ES-I3 (cell line): ENCODE data around the gene PARD3.

ENCODE experiments used
- H3K36me3 ChIP-seq: 2 replicates; pipeline ENCODE4 v1.6.1; 2013; ENCODE audit warnings: mild to moderate bottlenecking, low read length, control low read depth, moderate library complexity; ENCODE audit not compliant: insufficient read depth
- H3K4me1 ChIP-seq: 2 replicates; pipeline ENCODE4 v1.6.1; 2013; ENCODE audit warnings: mild to moderate bottlenecking, control low read depth, low read length; ENCODE audit not compliant: insufficient read depth
- H3K9ac ChIP-seq: 2 replicates; pipeline ENCODE4 v1.6.1; 2013; ENCODE audit warnings: low read depth, mild to moderate bottlenecking, low read length, moderate library complexity
- H3K9me3 ChIP-seq: 2 replicates; pipeline ENCODE4 v1.6.1; 2013; ENCODE audit warnings: mild to moderate bottlenecking, low read length, moderate library complexity; ENCODE audit not compliant: control insufficient read depth, insufficient read depth

The PARD3 gene

DNA sequence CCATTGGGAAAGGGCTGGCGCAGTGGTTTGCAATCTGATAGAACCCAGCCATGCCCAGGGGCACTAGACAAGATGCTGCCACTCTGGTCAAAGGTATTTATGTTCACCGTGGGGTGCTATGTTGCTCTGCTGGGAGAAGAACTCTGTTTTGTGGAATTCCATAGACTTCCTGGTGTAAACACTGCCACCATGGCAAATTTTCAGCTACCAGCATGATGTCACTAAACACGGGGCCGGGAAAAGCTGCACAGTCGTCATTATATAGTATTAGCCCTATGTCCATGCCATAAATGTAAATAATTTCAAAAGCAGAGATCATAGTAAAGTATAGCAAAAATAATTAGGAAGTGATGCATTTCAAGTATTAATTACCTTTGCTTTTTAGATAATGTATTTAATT lies 500.6 kb downstream of the PARD3 start:
- Histone ChIP-seq H3K9me3 (no peaks in the 10 kb centered on the region), H3K4me1 (peaks cover 8% of the 10 kb centered on the region; the same call in 1 of the 2 replicates)

GRCh38 chr10:34313888-34314287 lies 501.2 kb downstream of the PARD3 start:
- H3K9ac ChIP-seq: no peak overlapping the region
- no peaks in the 10 kb centered on the region; the same call in 1 of the 2 replicates for H3K36me3 ChIP-seq
- H3K9me3 ChIP-seq: no peaks in the 10 kb centered on the region
- peaks cover 5% of the 10 kb centered on the region; the same call in 1 of the 2 replicates for H3K4me1 ChIP-seq

More for the DNA sequence above, 500.6 kb downstream of the PARD3 start:
- Histone ChIP-seq H3K9ac (no peak overlapping the region), H3K36me3 (no peaks in the 10 kb centered on the region; the same call in 1 of the 2 replicates)

- Histone ChIP-seq H3K9me3 (no peaks in the 10 kb centered on the region), H3K36me3 (no peaks in the 10 kb centered on the region; the same call in 1 of the 2 replicates), H3K9ac (no peak overlapping the region), H3K4me1 (peaks cover 5% of the 10 kb centered on the region; the same call in 1 of the 2 replicates)
Measured at GRCh38 chr10:34313353-34313752, 501.7 kb downstream of the PARD3 start.

GRCh38 chr10:34311679-34312078 lies 503.4 kb downstream of the PARD3 start:
- H3K4me1 ChIP-seq: peaks cover 5% of the 10 kb centered on the region; the same call in 1 of the 2 replicates
- H3K36me3 ChIP-seq: no peaks in the 10 kb centered on the region; the same call in 1 of the 2 replicates
- no peak overlapping the region for H3K9ac ChIP-seq
- H3K9me3 ChIP-seq: no peaks in the 10 kb centered on the region

- Histone ChIP-seq H3K9me3 (no peaks in the 10 kb centered on the region), H3K4me1 (no peaks in the 10 kb centered on the region; the same call in 1 of the 2 replicates), H3K9ac (no peak overlapping the region), H3K36me3 (no peaks in the 10 kb centered on the region; the same call in 1 of the 2 replicates)
Measured at GRCh38 chr10:34310234-34310633, 504.9 kb downstream of the PARD3 start.

DNA sequence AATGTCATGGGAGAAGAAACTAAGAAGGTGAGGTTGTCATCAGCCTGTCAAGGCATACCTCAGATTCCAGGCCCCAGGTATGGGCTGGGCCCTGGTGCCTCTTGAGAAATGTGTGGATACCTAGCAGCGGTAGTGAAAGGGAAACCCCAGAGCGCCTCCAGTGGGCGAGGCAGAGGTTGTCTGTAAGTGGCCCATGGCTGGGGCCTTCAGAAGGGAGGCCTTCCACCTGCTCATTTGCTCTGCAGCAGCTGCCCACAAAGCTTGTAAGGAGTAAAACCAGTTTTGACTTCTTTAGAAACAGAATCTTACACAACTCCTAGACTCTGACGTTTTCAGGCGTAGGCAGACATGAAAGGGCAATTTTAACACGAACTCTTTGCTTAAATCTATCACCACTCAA lies 509.9 kb downstream of the PARD3 start:
- Histone ChIP-seq H3K4me1 (no peaks in the 10 kb centered on the region), H3K36me3 (no peaks in the 10 kb centered on the region), H3K9ac (no peak overlapping the region), H3K9me3 (no peaks in the 10 kb centered on the region)

- Histone ChIP-seq H3K9ac (no peak overlapping the region), H3K9me3 (no peaks in the 10 kb centered on the region; the same call in 1 of the 2 replicates), H3K4me1 (no peaks in the 10 kb centered on the region; the same call in 1 of the 2 replicates), H3K36me3 (no peaks in the 10 kb centered on the region)
Measured at GRCh38 chr10:34303022-34303421, 512.1 kb downstream of the PARD3 start.

GRCh38 chr10:34299105-34299611 lies 515.9 kb downstream of the PARD3 start:
- no peaks in the 10 kb centered on the region for H3K36me3 ChIP-seq
- H3K4me1 ChIP-seq: peaks cover 11% of the 10 kb centered on the region
- H3K9ac ChIP-seq: no peak overlapping the region
- H3K9me3 ChIP-seq: no peaks in the 10 kb centered on the region; the same call in 1 of the 2 replicates

GRCh38 chr10:34298346-34298818 lies 516.7 kb downstream of the PARD3 start:
- Histone ChIP-seq H3K36me3 (no peaks in the 10 kb centered on the region), H3K9me3 (no peaks in the 10 kb centered on the region; the same call in 1 of the 2 replicates), H3K4me1 (peaks cover 19% of the 10 kb centered on the region), H3K9ac (no peak overlapping the region)

- Histone ChIP-seq H3K9ac (no peak overlapping the region), H3K4me1 (peaks cover 26% of the 10 kb centered on the region), H3K9me3 (no peaks in the 10 kb centered on the region; the same call in 1 of the 2 replicates), H3K36me3 (no peaks in the 10 kb centered on the region)
Measured at GRCh38 chr10:34297541-34298345, 517.4 kb downstream of the PARD3 start.

DNA sequence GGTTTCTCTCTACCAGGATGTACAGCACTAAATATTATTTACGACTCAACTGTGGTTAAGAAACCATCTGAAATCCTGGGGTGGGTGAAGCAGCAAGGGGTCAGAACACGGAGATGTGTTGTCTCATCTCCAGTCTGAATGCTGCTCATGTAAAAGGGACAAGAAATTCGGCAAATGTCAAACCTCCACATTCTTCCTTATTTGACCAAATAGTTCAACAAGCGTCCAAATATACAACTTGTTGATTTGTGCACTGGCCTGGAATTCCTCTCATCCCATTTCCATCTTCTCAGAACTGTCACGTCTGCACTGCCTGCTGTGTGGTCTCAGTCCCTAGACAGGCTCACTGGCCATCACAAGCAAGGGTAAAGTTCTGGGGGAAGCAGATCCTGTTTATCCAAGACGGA lies 520.0 kb downstream of the PARD3 start:
- peaks cover 27% of the 10 kb centered on the region for H3K4me1 ChIP-seq

DNA sequence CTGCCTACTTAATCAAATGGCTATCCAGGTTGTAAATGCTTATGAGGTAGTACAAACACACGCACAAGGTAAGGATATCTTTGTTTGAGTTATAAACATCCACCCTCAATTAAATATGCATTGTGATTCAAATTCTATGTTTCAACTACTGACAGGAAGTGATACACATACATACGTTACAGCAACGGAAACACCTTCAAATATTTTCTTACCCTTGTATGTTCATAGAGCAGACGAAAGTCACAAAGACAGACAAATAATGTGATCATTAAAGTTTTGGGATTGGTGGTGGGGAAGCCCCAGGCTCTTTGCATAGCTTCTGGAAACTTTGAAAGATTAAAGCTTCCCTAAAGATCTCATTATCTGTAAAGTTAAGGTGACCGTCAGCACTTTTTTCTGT lies 521.0 kb downstream of the PARD3 start:
- H3K9me3 ChIP-seq: no peaks in the 10 kb centered on the region; the same call in 1 of the 2 replicates
- H3K4me1 ChIP-seq: peaks cover 27% of the 10 kb centered on the region
- H3K36me3 ChIP-seq: no peaks in the 10 kb centered on the region
- no peak overlapping the region for H3K9ac ChIP-seq

More for the DNA sequence above, 520.0 kb downstream of the PARD3 start:
- Histone ChIP-seq H3K9ac (no peak overlapping the region), H3K9me3 (no peaks in the 10 kb centered on the region; the same call in 1 of the 2 replicates), H3K36me3 (no peaks in the 10 kb centered on the region)

DNA sequence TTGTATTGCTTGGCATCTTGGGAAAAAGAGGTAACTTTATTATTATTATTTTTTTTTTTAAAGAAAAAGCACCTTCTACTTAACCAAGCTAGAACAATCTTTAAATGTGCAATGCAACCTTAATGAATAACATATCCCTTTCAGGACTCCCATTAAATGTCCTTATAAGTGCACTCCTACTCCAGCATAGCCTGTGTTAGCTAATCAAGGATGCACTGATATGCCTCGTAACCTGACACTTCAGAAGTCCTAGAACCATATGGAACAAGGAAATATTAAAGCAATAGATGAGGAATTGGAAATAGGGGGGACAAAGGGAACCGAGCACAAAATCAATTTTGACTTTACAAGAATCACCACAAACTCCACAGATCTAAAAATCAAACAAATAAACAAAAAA lies 522.4 kb downstream of the PARD3 start:
- H3K36me3 ChIP-seq: no peaks in the 10 kb centered on the region
- H3K4me1 ChIP-seq: peaks cover 27% of the 10 kb centered on the region
- H3K9ac ChIP-seq: no peak overlapping the region
- no peaks in the 10 kb centered on the region for H3K9me3 ChIP-seq

GRCh38 chr10:34292194-34292565 lies 522.9 kb downstream of the PARD3 start:
- no peak overlapping the region for H3K9ac ChIP-seq
- H3K4me1 ChIP-seq: peaks cover 27% of the 10 kb centered on the region
- no peaks in the 10 kb centered on the region for H3K9me3 ChIP-seq

More at GRCh38 chr10:34292194-34292565, 522.9 kb downstream of the PARD3 start:
- H3K36me3 ChIP-seq: no peaks in the 10 kb centered on the region
